Measurements from ENCODE around the gene DENND5B. TPM values are rescaled to one million over a fixed set of nuclear protein-coding genes. Genes with fewer than 3 reads are reported as not detected.

Gene DENND5B
- total RNA-seq, 8 experiments from 2014 or later: 2.6 to 36.9 (median 18.1) TPM

GRCh38 chr12:31370531-31371255, 220.2 kb downstream of the DENND5B start:
- Histone ChIP-seq H3K27ac (peak overlapping the region; percentile 43 to 54), H3K4me1 (replicated peaks in 1 of 2) (peaks cover 32 to 34% of the 10 kb centered on the region in 2 donors), H3K4me3 (no peak overlapping the region)
- 3 to 69% (median 34%) methylated on average over 1 to 8 of the region's 10 CpGs for WGBS, 10 experiments
- in situ Hi-C loops (cut with MboI; ENCODE audit: low pct_unique_long_range_greater_than_20kb in 2 of 9, low sequenced_read_pairs in 9 of 9, unreplicated experiment in 9 of 9): no loop called here
- ATAC-seq (replicated peaks in 6 of 8): peak; percentile 23 to 84 (median 76)

GRCh38 chr12:31369712-31370521, 221.0 kb downstream of the DENND5B start:
- Histone ChIP-seq H3K27ac (peak overlapping the region; percentile 43 to 54), H3K4me3 (no peak overlapping the region), H3K4me1 (replicated peaks in 1 of 2) (peaks cover 32 to 34% of the 10 kb centered on the region in 2 donors)
- 21 to 62% (median 44%) methylated on average over 2 to 20 of the region's 21 CpGs; no CpG with 5 or more reads in 2 of the 10 experiments for whole genome bisulfite sequencing, 10 experiments
- peak; percentile 23 to 94 (median 44) for ATAC-seq (replicated peaks in 6 of 8)
- in situ Hi-C loops (cut with MboI; ENCODE audit: low pct_unique_long_range_greater_than_20kb in 2 of 9, low sequenced_read_pairs in 9 of 9, unreplicated experiment in 9 of 9): no loop called here

GRCh38 chr12:31368666-31369361, 222.1 kb downstream of the DENND5B start:
- peaks cover 32 to 34% of the 10 kb centered on the region in 2 donors for H3K4me1 ChIP-seq (replicated peaks in 1 of 2)
- 15 to 80% (median 37%) methylated on average over 1 to 8 of the region's 8 CpGs; no CpG with 5 or more reads in 1 of the 10 experiments for WGBS, 10 experiments
- H3K27ac ChIP-seq: peak overlapping the region; percentile 3 to 6
- in situ Hi-C loops (cut with MboI; ENCODE audit: low pct_unique_long_range_greater_than_20kb in 2 of 9, low sequenced_read_pairs in 9 of 9, unreplicated experiment in 9 of 9): no loop called here
- no peak overlapping the region for H3K4me3 ChIP-seq
- ATAC-seq (replicated peaks in 6 of 8): peak in 6 of 8 experiments; percentile 4 to 51 (median 35)

GRCh38 chr12:31366104-31366621, 224.8 kb downstream of the DENND5B start:
- Histone ChIP-seq H3K4me1 (replicated peaks in 1 of 2) (peaks cover 40 to 45% of the 10 kb centered on the region in 2 donors), H3K27ac (no peak overlapping the region), H3K4me3 (no peak overlapping the region)
- no peak for ATAC-seq (replicated peaks in 6 of 8)
- in situ Hi-C loops (cut with MboI; ENCODE audit: low pct_unique_long_range_greater_than_20kb in 2 of 9, low sequenced_read_pairs in 9 of 9, unreplicated experiment in 9 of 9): no loop called here
- 41 to 93% (median 69%) methylated on average over 3 to 9 of the region's 11 CpGs; no CpG with 5 or more reads in 2 of the 10 experiments for WGBS, 10 experiments

GRCh38 chr12:31363831-31364230, 227.1 kb downstream of the DENND5B start:
- WGBS, 10 experiments: 33 to 100% (median 60%) methylated on average over 1 to 2 of the region's 2 CpGs; no CpG with 5 or more reads in 5 of the 10 experiments
- no peak for ATAC-seq (replicated peaks in 6 of 8)
- Histone ChIP-seq H3K4me1 (replicated peaks in 1 of 2) (peaks cover 16 to 22% of the 10 kb centered on the region in 2 donors), H3K27ac (no peak overlapping the region), H3K4me3 (no peak overlapping the region)
- in situ Hi-C loops (cut with MboI; ENCODE audit: low pct_unique_long_range_greater_than_20kb in 2 of 9, low sequenced_read_pairs in 9 of 9, unreplicated experiment in 9 of 9): no loop called here

- no peak for ATAC-seq (replicated peaks in 6 of 8)
- no peak overlapping the region for H3K4me3 ChIP-seq
- in situ Hi-C loops (cut with MboI; ENCODE audit: low pct_unique_long_range_greater_than_20kb in 2 of 9, low sequenced_read_pairs in 9 of 9, unreplicated experiment in 9 of 9): no loop called here
- 0 to 100% (median 62%) methylated on average over 1 to 5 of the region's 6 CpGs; no CpG with 5 or more reads in 1 of the 10 experiments for WGBS, 10 experiments
- no peak overlapping the region for H3K27ac ChIP-seq
- peaks cover 12 to 18% of the 10 kb centered on the region in 2 donors for H3K4me1 ChIP-seq (replicated peaks in 1 of 2)
These were observed 227.5 kb downstream of the DENND5B start for GRCh38 chr12:31363416-31363809.

GRCh38 chr12:31362759-31363415, 228.0 kb downstream of the DENND5B start:
- H3K27ac ChIP-seq: peak overlapping the region in 1 of 2 donors; percentile 43
- peaks cover 12 to 15% of the 10 kb centered on the region in 2 donors for H3K4me1 ChIP-seq (replicated peaks in 1 of 2)
- in situ Hi-C loops (cut with MboI; ENCODE audit: low pct_unique_long_range_greater_than_20kb in 2 of 9, low sequenced_read_pairs in 9 of 9, unreplicated experiment in 9 of 9): no loop called here
- H3K4me3 ChIP-seq: no peak overlapping the region
- WGBS, 10 experiments: 0 to 44% (median 14%) methylated on average over 1 to 4 of the region's 6 CpGs; no CpG with 5 or more reads in 5 of the 10 experiments
- peak; percentile 70 to 92 (median 77) for ATAC-seq (replicated peaks in 6 of 8)

- no peak overlapping the region for H3K4me3 ChIP-seq
- WGBS, 10 experiments: 20 to 80% (median 40%) methylated on average over 1 to 10 of the region's 13 CpGs; no CpG with 5 or more reads in 2 of the 10 experiments
- peak; percentile 29 to 83 (median 75) for ATAC-seq (replicated peaks in 6 of 8)
- in situ Hi-C loops (cut with MboI; ENCODE audit: low pct_unique_long_range_greater_than_20kb in 2 of 9, low sequenced_read_pairs in 9 of 9, unreplicated experiment in 9 of 9): no loop called here
- peaks cover 12 to 15% of the 10 kb centered on the region in 2 donors for H3K4me1 ChIP-seq (replicated peaks in 1 of 2)
- H3K27ac ChIP-seq: peak overlapping the region in 1 of 2 donors; percentile 43
These were observed 228.7 kb downstream of the DENND5B start for GRCh38 chr12:31362115-31362758.

GRCh38 chr12:31361730-31362114, 229.2 kb downstream of the DENND5B start:
- WGBS, 10 experiments: 33 to 100% (median 85%) methylated on average over 2 to 8 of the region's 14 CpGs; no CpG with 5 or more reads in 2 of the 10 experiments
- in situ Hi-C loops (cut with MboI; ENCODE audit: low pct_unique_long_range_greater_than_20kb in 2 of 9, low sequenced_read_pairs in 9 of 9, unreplicated experiment in 9 of 9): no loop called here
- H3K4me1 ChIP-seq (replicated peaks in 1 of 2): peaks cover 12 to 15% of the 10 kb centered on the region in 2 donors
- ATAC-seq (replicated peaks in 6 of 8): no peak
- no peak overlapping the region for H3K27ac ChIP-seq
- H3K4me3 ChIP-seq: no peak overlapping the region

GRCh38 chr12:31355747-31356107, 235.2 kb downstream of the DENND5B start:
- Histone ChIP-seq H3K4me1 (replicated peaks in 1 of 2) (peaks cover 15 to 16% of the 10 kb centered on the region in 2 donors), H3K4me3 (no peak overlapping the region), H3K27ac (no peak overlapping the region)
- no peak for ATAC-seq (replicated peaks in 6 of 8)
- in situ Hi-C loops (cut with MboI; ENCODE audit: low pct_unique_long_range_greater_than_20kb in 2 of 9, low sequenced_read_pairs in 9 of 9, unreplicated experiment in 9 of 9): no loop called here
- WGBS, 10 experiments: 90 to 100% (median 100%) methylated on average over 1 to 4 of the region's 4 CpGs; no CpG with 5 or more reads in 4 of the 10 experiments

GRCh38 chr12:31353750-31354708, 236.9 kb downstream of the DENND5B start:
- Histone ChIP-seq H3K4me1 (replicated peaks in 1 of 2) (peaks cover 15 to 16% of the 10 kb centered on the region in 2 donors), H3K27ac (peak overlapping the region; percentile 77 to 78), H3K4me3 (peak overlapping the region in 2 of 5 donors; percentile 12 to 16)
- ATAC-seq (replicated peaks in 6 of 8): peak in 5 of 8 experiments; percentile 95 to 96 (median 95)
- 0 to 63% (median 13%) methylated on average over 2 to 12 of the region's 12 CpGs for WGBS, 10 experiments
- in situ Hi-C loops (cut with MboI; ENCODE audit: low pct_unique_long_range_greater_than_20kb in 2 of 9, low sequenced_read_pairs in 9 of 9, unreplicated experiment in 9 of 9): no loop called here

Data from motor neuron (in vitro differentiated cells).